Activated naive CD8-positive, alpha-beta T cell treated with anti-CD3 and anti-CD28 coated beads, Interleukin-2, amount 50 U/mL, for 16 hours (primary cell): ENCODE data around the gene DIP2C.
"Not testable (repeated sequence)": the region's sequence is repeated elsewhere in the genome, so short reads cannot be mapped to it uniquely, and the experiment has no call there.

Source experiments
- DNase-seq: peaks from one replicate; pipeline ENCODE4 v3.0.0-alpha.2; 2020; ENCODE audit warnings: low read depth, low spot score

DIP2C gene

GRCh38 chr10:597976-598375 lies 91.5 kb downstream of the DIP2C start:
- no peak for DNase-seq

GRCh38 chr10:596725-597345 lies 92.6 kb downstream of the DIP2C start:
- DNase-seq, result no peak

DNA sequence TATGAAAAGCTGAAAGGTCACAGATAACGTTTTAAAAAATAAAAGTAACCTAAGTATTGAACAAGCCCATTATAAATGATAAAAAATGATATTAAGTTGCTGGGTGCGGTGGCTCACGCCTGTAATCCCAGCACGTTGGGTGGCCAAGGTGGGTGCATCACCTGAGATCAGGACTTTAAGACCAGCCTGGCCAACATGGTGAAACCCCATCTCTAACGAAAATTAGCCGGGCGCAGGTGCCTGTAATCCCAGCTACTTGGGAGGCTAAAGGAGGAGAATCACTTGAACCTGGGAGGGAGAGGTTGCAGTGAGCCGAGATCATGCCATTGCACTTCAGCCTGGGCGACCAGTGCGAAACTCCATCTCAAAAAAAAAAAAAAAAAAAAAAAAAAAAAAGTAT lies 93.3 kb downstream of the DIP2C start:
- DNase-seq, result not testable (repeated sequence)

DNA sequence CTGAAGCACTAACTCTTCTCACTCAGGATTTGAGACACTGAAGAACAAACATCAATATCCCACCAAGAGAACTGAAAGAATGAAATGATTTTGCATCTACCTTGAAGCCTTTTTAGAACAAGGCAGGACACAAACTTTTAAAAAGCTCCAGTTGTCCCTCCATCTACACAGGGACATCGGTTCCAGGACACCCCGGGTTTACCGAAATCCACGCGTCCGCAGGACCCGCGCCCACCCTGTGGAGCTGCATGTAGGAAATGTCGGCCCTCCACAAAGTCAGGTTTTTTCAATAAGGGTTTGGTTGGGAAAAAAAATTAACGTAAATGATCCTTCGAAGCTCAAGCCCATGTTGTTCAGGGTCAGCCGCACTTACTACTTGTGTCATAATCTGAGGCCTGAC lies 94.0 kb downstream of the DIP2C start:
- no peak for DNase-seq

GRCh38 chr10:594584-595270 lies 94.7 kb downstream of the DIP2C start:
- no peak for DNase-seq

GRCh38 chr10:593901-594457 lies 95.5 kb downstream of the DIP2C start:
- no peak for DNase-seq

- no peak for DNase-seq
These were observed 96.0 kb downstream of the DIP2C start for GRCh38 chr10:593421-593820.

DNA sequence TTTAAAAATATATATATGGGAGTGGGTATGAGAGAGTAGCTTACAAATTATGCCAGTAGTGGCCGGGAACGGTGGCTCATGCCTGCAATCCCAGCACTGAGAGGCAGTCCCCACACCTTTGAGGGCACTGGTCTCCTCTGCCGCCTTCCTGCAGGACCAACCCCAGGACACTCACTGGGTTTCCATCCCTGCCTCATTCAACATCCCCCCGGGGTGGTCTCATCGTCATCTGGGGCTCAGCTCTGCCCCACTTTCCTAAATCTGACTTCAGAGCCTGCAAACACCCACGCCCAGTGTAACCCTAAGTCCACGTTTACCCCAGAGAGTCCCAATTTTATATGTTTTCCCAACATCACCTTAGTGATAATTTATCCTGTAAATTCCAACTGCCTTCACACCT lies 96.5 kb downstream of the DIP2C start:
- DNase-seq, result no peak

GRCh38 chr10:591646-592045 lies 97.8 kb downstream of the DIP2C start:
- no peak for DNase-seq

DNA sequence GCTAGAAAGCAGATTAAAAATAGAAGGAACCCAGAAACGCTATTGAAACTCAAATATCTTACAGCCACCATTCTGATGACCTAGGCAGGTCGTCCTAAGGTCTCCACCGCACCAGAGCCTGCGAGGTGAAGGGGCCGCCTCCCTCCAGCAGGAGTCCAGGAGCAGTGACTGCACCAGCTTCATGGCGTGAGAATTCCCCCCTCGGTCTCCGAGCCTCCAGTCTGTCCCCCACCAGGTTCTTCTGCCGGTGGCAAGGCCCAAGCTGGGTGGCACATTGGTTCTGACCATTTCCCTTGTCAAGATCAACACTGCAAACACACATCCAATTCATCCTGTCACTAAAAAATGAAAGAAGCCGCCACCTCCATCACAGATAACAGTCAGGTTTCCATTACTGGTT lies 98.7 kb downstream of the DIP2C start:
- DNase-seq, result no peak

DNA sequence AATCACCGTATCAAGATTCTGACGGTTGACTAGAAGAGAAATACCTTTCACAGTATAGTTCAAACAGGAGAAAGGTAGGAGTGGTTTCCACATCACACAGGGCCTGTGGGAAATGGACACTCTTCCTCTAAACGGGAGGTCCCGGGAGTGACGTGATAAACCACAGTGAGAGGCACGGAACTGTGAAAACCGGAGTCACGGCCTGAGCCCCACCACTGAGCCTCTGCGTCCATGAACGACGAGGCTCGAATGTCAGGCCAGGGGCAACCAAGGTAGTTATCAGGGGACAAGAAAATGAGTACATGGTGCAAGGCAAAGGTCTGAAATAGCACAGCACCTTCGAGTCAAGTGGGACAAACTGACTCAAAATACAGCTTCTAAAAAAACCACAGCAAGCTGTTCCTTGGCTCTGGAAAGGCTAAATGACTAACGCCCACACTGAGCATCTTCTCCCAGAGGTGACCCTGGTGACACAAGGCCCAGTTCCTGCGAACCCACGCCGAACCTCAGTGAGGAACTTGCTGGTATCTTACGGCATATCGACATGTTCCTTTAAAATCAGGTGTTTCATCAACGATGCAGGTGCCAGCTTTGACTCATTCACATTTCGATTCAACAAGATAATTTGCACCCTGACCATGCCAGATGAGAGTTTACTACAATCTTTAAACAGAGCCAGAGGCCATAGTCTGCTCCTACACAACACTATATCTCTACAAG lies 99.3 kb downstream of the DIP2C start:
- DNase-seq, result no peak

- DNase-seq, result no peak
These were observed 101.0 kb downstream of the DIP2C start for GRCh38 chr10:588246-589165.

DNA sequence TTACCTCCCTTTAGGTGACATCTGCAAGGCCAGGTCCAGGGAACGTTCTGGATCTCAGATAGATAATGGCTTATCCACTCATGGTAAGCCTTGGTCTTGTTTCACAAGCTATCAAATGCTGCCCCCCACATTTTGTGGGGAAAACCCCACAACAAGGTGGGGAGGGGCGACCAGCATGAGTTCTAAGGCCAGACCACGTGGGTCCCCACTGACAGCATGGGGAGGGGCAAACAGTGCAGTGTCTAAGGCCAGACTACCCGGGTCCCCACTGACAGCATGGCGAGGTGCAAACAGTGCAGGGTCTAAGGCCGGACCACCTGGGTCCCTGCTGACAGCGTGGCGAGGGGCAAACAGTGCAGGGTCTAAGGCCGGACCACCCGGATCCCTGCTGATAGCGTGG lies 102.8 kb downstream of the DIP2C start:
- DNase-seq, result no peak

DNA sequence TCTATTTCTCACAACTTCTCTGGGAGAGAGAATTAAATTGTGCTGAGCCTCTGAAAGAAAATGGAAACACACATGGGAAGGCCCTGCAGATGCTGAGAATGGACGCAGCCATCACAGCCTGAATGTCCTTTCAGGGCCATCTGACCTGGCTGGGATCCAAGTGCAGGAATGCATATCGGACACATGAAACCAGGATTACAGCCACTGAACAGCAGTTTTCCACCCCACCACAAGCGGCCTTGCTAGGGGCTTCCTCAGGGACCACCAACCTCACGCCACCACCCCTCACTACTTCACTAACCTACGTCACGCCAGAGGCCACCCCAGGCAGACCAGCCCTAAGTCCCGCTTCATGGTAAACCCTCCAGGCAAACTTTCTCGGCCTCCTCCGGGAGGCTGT lies 103.3 kb downstream of the DIP2C start:
- no peak for DNase-seq

DNA sequence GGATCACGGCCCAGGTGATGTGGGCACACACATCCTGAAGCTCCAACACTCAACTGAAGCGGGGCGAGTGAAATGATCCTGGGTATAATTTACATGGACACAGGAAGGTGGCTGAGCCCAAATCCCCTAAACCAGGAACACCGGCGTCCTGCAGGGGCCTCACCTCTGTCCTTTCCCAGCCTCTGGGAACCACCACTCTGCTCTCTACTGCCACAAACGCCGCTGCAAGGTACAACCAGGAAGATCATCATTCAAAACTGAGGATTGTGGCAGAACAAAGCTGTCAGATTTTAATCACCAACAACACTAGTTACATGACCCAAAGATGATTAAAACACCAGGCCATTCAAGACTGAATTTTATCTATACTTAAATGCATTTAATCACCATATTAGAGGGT lies 104.0 kb downstream of the DIP2C start:
- no peak for DNase-seq

DNA sequence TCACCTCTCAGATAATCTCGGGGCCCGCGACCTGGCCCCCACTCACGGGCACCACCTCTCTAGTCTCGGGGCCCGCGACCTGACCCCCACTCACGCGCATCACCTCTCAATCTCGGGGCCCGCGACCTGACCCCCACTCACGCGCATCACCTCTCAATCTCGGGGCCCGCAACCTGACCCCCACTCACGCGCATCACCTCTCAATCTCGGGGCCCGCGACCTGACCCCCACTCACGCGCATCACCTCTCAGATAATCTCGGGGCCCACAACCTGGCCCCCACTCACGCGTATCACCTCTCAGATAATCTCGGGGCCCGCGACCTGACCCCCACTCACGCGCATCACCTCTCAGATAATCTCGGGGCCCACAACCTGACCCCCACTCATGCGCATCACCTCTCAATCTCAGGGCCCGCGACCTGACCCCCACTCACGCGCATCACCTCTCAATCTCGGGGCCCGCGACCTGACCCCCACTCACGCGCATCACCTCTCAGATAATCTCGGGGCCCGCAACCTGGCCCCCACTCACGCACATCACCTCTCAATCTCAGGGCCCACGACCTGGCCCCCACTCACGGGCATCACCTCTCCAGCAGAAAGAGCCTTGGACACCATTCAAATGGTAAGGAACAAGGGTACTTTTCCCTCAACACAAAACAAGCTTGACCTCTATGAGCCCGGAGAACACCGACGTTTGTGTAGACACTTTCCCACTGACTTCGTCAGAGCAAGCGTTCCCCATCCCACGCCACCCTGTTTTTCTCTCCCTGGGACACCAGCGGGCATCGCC lies 104.8 kb downstream of the DIP2C start:
- not testable (repeated sequence) for DNase-seq

DNA sequence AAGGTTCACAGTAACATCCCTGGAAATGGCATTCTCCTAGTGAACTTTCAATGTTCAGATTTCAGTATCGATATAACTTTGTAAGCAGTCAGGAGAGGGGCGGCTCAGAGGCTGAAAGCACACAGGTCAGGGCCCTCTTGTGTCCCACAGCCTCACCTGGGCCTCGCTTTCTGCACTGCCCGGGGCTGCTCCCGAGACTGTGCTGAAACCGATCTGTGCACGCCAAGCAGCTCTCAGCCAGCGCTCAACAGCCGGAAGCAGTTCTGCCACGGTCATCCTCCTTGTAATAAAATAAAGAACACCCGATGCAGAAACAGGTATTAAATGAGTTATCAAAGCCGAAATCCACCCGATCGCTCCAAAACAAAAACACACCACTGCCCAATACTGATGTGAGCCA lies 106.0 kb downstream of the DIP2C start:
- DNase-seq, result no peak

GRCh38 chr10:581776-582330 lies 107.6 kb downstream of the DIP2C start:
- DNase-seq, result no peak

DNA sequence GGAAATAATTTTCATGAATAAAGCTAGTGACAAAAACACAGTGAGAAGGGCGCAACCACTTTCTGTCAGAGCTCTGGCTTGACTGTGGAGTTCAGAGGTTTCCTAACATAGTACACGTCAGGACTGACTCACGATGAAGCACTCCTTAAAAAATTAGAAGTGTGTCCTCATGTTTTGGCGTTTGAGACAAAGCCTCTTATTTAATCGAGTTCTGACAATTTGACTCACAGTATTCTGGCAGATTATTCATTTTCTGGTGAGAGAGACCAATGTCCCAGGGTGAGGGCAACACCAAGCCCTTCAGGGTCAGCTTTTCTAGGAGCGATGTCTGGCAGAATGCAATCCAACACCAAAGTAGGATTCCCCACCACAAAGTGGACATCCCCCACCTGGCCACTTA lies 108.7 kb downstream of the DIP2C start:
- no peak for DNase-seq

DNA sequence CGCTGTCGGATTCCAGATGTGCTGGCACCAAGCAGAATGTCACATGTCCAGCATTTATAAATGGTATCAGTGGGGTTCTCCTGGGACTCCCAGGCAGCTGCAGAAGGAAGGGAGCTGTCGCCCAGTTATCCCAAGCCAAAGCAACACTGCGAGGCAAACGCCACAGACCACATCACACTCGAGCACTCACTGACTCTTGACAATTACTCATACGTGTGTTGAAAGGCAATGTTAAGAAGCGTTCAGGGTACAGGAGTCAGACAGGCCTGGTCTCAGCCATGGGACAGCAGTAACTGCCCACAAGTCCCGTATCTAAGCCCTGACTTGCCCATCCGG lies 113.4 kb downstream of the DIP2C start:
- no peak for DNase-seq
